ENCODE measurements around the gene GABRA5. TPM values are rescaled to one million over a fixed set of nuclear protein-coding genes. Genes with fewer than 3 reads are reported as not detected.

GABRA5 gene
- total RNA-seq, 1 donor from 2014 or later, result 0.21 TPM

GRCh38 chr15:26985050-26985449 lies 118.2 kb downstream of the GABRA5 start:
- Histone ChIP-seq H3K4me3 (ENCODE audit: low read depth, low read length) (no peak overlapping the region), H3K36me3 (ENCODE audit: control insufficient read depth, insufficient read depth, low read length) (no peaks in the 10 kb centered on the region), H3K27me3 (ENCODE audit: control insufficient read depth, insufficient read depth, low read length) (no peaks in the 10 kb centered on the region)
- TF ChIP-seq, protein P1, sequence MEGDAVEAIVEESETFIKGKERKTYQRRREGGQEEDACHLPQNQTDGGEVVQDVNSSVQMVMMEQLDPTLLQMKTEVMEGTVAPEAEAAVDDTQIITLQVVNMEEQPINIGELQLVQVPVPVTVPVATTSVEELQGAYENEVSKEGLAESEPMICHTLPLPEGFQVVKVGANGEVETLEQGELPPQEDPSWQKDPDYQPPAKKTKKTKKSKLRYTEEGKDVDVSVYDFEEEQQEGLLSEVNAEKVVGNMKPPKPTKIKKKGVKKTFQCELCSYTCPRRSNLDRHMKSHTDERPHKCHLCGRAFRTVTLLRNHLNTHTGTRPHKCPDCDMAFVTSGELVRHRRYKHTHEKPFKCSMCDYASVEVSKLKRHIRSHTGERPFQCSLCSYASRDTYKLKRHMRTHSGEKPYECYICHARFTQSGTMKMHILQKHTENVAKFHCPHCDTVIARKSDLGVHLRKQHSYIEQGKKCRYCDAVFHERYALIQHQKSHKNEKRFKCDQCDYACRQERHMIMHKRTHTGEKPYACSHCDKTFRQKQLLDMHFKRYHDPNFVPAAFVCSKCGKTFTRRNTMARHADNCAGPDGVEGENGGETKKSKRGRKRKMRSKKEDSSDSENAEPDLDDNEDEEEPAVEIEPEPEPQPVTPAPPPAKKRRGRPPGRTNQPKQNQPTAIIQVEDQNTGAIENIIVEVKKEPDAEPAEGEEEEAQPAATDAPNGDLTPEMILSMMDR (IDR thresholded peaks at IDR 0.05; ENCODE audit: insufficient read depth, low read length, poor library complexity, severe bottlenecking), result no peak
- no peak for DNase-seq (ENCODE audit: low read depth)

GRCh38 chr15:26996250-26996649 lies 129.4 kb downstream of the GABRA5 start:
- H3K27me3 ChIP-seq (ENCODE audit: control insufficient read depth, insufficient read depth, low read length), result no peaks in the 10 kb centered on the region
- TF ChIP-seq, protein P1 (IDR thresholded peaks at IDR 0.05; ENCODE audit: insufficient read depth, low read length, poor library complexity, severe bottlenecking), result no peak
- no peak for DNase-seq (ENCODE audit: low read depth)

More at GRCh38 chr15:26996250-26996649, 129.4 kb downstream of the GABRA5 start:
- Histone ChIP-seq H3K4me3 (ENCODE audit: low read depth, low read length) (no peak overlapping the region), H3K36me3 (ENCODE audit: control insufficient read depth, insufficient read depth, low read length) (no peaks in the 10 kb centered on the region)

Other genes with a start within 250 kb of the GABRA5 start
- gene GABRB3, start 94.0 kb upstream of the GABRA5 start, total RNA-seq, result 0.21 and 0.96 TPM in 2 replicates
- gene GABRG3, start 104.1 kb downstream of the GABRA5 start, total RNA-seq, result 0.08 TPM in 1 of 2 replicates, not detected in the other